ES-I3 (cell line): ENCODE results near the gene RIMS3.
"Not testable (repeated sequence)": the region's sequence is repeated elsewhere in the genome, so short reads cannot be mapped to it uniquely, and the experiment has no call there.

ENCODE experiments used
- H3K36me3 ChIP-seq: 2 replicates; pipeline ENCODE4 v1.6.1; 2013; ENCODE audit warnings: mild to moderate bottlenecking, low read length, control low read depth, moderate library complexity; ENCODE audit not compliant: insufficient read depth
- H3K4me1 ChIP-seq: 2 replicates; pipeline ENCODE4 v1.6.1; 2013; ENCODE audit warnings: mild to moderate bottlenecking, control low read depth, low read length; ENCODE audit not compliant: insufficient read depth
- H3K9ac ChIP-seq: 2 replicates; pipeline ENCODE4 v1.6.1; 2013; ENCODE audit warnings: low read depth, mild to moderate bottlenecking, low read length, moderate library complexity
- H3K9me3 ChIP-seq: 2 replicates; pipeline ENCODE4 v1.6.1; 2013; ENCODE audit warnings: mild to moderate bottlenecking, low read length, moderate library complexity; ENCODE audit not compliant: control insufficient read depth, insufficient read depth

RIMS3 gene

DNA sequence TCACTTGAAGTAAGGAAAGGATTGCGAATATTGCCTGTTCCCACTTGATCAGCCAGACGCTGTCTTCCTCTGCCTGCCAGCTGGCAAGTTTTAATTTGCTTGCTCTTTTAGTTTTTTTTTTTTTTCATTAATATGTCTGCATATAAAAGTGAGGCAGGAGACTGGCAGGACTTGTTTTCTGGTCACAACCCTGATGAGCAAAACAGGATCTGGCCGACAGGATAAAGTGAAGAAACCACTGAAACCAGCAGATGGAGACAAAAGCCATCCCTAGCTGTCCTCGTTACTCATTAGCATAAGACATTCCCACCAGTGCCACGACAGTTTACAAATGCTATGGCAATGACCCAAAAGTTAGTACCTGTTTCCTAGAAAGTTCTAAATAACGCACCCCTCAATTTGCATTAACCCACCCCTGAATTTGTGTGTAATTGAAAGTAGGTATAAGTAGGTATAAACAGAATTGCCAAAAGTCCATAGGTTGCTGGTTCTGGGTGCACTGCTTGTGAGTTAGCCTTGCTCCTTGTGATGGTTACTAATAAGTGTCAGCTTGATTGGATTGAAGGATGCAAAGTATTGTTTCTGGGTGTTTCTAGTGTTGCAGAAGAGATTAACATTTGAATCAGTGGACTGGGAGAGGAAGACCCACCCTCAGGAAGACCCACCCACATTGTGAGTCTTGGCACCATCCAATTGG is 73.2 kb downstream of the RIMS3 start:
- Histone ChIP-seq H3K9ac (no peak overlapping the region), H3K9me3 (peaks cover 6% of the 10 kb centered on the region; the same call in 1 of the 2 replicates), H3K36me3 (no peaks in the 10 kb centered on the region), H3K4me1 (no peaks in the 10 kb centered on the region)

DNA sequence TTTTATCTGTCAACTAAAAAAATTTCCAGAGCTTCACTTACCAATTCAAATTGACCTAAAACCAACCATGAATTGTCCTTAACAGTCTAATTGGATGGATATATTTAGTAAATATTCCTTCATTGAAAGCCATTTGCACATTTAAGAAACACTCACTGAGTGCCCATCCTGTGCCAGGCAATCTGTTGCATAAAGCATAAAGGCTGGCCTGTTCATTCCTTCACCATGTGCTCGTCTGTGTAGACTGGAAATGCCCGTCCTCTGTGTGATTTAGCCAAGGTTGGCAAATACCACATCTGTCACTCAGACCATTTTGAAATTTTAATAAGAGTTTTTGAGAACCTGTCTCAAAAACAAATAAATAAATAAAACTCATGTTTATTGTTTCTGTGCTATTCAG is 76.9 kb downstream of the RIMS3 start:
- Histone ChIP-seq H3K9me3 (no peaks in the 10 kb centered on the region), H3K4me1 (no peaks in the 10 kb centered on the region), H3K36me3 (no peaks in the 10 kb centered on the region), H3K9ac (no peak overlapping the region)

DNA sequence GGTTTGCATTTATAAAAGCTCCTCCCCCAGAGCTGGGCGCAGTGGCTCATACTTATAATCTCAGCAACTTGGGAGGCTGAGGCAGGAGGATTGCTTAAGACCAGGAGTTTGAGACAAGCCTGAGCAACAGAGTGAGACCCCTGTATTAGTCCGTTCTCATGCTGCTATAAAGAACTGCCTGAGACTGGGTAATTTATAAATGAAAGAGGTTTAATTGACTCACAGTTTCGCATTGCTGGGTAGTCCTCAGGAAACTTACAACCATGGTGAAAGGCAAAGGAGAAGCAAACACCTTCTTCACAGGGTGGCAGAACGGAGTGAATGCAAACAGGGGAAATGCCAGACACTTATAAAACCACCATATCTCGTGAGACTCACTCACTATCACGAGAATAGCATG is 81.5 kb downstream of the RIMS3 start:
- Histone ChIP-seq H3K9ac (no peak overlapping the region), H3K4me1 (no peaks in the 10 kb centered on the region), H3K36me3 (no peaks in the 10 kb centered on the region), H3K9me3 (no peaks in the 10 kb centered on the region)

DNA sequence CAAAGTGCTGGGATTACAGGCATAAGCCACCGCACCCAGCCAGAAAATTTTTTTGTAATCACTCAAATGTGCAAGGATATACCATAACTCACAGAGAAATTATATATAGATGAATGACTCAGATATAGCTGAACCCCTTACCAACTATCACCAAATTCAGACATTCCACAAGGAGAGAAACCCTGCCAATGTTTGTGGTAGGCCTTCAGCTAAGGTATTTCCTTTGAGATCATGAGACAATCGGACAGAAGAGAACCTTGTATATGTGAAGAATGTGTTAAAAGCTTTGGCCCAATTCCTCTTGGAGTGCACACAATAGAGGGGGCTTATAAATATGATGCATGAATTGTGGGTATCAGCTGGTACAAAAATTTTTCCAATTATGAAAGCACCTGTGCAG is 83.4 kb downstream of the RIMS3 start:
- H3K4me1 ChIP-seq: no peaks in the 10 kb centered on the region
- H3K9ac ChIP-seq: no peak overlapping the region
- no peaks in the 10 kb centered on the region for H3K9me3 ChIP-seq
- H3K36me3 ChIP-seq: no peaks in the 10 kb centered on the region

DNA sequence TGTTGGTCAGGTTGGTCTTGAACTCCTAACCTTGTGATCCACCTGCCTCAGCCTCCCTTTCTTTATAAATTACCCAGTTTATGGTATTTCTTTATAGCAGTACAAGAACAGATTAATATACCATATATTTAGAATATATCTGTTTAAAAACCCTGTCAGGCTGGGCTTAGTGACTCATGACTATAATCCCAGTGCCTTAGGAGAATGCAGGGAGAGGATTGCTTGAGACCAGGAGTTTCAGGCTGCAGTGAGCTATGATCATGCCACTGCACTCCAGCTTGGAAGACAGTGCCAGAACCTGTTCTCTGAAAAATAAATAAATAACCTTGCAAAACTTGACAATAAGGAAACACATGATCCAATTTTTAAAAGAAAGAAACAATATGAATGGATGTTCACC is 90.1 kb downstream of the RIMS3 start:
- Histone ChIP-seq H3K9me3 (no peaks in the 10 kb centered on the region), H3K9ac (no peak overlapping the region), H3K4me1 (no peaks in the 10 kb centered on the region), H3K36me3 (no peaks in the 10 kb centered on the region)

DNA sequence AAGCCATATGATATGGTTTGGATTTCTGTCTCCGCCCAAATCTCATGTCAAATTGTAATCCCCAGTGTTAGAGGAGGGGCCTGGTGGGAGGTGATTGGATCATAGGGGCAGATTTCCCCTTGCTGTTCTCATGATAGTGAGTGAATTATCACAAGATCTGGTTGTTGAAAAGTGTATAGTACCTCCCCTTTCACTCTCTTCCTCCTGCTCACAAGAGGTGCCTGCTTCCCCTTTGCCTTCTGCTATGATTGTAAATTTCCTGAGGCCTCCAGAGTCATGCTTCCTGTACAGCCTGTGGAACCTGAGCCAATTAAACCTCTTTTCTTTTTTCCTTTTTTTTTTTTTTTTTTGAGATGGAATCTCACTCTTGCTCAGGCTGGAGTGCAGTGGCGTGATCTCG is 90.7 kb downstream of the RIMS3 start:
- H3K9me3 ChIP-seq, H3K36me3 ChIP-seq, H3K4me1 ChIP-seq, H3K9ac ChIP-seq: not testable (repeated sequence)
